GM10266 (cell line): Measurements from ENCODE around the gene SLC22A23.

Experiments
- DNase-seq: peaks from one replicate; pipeline ENCODE4 v3.0.0; 2012; ENCODE audit errors: extremely low spot score
- TF ChIP-seq, protein P1 (sequence below): IDR thresholded peaks from 2 replicates; pipeline ENCODE4 v1.5.1; 2012; ENCODE audit warnings: mild to moderate bottlenecking, low read depth; ENCODE audit not compliant: control insufficient read depth, insufficient read depth; ENCODE audit errors: missing control alignments

SLC22A23 gene

DNA sequence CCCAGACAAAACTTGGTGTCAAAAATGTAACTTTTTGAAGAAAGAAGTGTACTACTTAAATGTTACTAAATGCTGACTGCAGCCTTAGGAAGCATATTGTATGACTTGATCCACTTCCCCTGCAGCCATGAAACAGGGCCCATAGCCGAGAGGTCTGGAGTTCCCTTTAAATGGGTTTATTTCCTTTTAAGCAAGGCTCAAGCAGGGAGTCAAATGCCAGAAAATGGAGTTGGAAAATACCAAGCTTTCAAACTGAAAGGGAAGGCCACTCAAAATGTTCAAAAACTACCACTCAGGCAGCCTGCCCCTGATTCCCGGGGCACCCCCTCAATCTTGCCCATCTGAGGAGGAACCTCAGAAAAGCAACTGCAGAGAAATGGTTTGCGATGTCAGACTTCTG is 43.3 kb downstream of the SLC22A23 start:
- TF ChIP-seq, protein P1, sequence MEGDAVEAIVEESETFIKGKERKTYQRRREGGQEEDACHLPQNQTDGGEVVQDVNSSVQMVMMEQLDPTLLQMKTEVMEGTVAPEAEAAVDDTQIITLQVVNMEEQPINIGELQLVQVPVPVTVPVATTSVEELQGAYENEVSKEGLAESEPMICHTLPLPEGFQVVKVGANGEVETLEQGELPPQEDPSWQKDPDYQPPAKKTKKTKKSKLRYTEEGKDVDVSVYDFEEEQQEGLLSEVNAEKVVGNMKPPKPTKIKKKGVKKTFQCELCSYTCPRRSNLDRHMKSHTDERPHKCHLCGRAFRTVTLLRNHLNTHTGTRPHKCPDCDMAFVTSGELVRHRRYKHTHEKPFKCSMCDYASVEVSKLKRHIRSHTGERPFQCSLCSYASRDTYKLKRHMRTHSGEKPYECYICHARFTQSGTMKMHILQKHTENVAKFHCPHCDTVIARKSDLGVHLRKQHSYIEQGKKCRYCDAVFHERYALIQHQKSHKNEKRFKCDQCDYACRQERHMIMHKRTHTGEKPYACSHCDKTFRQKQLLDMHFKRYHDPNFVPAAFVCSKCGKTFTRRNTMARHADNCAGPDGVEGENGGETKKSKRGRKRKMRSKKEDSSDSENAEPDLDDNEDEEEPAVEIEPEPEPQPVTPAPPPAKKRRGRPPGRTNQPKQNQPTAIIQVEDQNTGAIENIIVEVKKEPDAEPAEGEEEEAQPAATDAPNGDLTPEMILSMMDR, result no peak
- DNase-seq, result no peak

GRCh38 chr6:3412779-3413500 is 43.9 kb downstream of the SLC22A23 start:
- no peak for DNase-seq
- TF ChIP-seq, protein P1, result no peak

GRCh38 chr6:3411967-3412778 is 44.7 kb downstream of the SLC22A23 start:
- TF ChIP-seq, protein P1, result no peak
- no peak for DNase-seq

DNA sequence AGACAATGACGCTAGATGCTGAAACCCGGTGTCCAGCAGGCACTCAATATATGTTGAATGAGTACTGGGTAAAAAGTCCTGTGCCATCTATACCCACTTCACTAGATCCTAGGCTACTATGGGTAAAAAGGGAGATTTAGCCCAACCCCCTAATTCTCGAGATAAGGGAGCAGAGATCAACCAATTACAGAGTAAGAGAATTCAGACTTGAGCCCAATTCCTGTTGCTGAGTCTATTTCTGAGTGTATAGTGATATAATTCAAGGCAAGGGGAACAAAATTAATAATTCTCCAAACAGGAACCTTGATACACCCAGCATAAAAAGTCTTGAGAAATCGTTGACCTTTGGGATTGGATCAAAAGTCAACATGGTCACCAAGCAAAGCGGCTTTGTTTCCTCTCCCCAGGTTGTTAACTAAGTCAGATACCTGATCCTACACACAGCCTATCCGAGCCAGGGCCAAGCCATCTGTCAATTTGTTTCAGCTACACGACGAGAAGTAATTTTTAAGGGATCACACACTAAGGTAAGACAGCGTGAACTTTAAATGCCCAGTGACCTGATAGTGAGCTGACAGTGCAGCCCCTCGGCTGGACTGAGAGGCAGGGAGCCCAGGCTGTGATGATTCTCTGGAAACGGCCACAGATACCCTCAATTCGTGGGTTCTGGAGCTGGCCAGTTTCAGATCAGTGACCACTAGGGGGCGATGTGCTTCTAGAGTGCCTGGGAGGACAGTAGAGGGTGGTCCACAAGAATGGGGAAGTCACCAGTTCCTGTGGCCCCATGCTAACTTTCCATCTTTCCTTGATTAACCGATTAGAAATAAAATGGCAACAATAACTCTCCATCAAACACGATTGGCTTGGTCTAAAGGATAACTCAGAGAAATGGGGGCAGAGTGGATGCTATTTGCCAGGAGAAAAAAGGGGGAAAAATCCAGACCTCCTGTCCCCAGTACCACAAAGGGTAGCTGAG is 46.2 kb downstream of the SLC22A23 start:
- DNase-seq, result peak; percentile 59
- TF ChIP-seq, protein P1, result peak; percentile 61

DNA sequence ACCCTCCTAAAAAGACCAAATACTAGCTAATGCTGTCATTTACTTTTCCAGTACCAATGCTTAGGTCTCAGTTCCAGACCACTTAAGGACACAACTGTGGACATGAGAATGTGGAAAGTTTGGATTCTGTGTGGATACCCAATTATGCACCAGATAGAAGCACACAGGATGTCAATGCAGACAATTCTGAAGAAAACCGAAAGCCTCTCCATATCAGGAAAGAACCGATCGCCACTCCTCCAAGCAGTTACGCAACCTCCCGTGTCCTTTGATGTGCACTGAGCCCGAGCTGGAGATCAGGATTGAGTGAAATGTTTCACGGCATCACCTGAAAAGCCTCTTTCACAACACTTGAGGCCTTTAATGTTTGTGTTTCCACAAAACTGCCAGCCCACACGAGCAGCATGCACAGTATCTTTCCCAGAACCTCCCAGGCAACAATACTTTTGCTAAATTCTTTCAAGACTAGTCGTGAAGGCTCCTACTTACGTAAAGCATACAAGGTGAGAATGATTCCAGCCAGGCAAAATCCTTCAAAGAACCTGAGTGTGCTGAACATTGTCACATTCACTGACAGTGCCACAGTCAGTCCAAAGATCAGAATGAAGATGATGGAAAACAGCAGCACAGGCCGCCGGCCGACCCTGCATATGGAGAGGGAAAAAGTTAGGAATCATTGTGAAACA is 47.0 kb downstream of the SLC22A23 start:
- TF ChIP-seq, protein P1, result no peak
- DNase-seq, result no peak

DNA sequence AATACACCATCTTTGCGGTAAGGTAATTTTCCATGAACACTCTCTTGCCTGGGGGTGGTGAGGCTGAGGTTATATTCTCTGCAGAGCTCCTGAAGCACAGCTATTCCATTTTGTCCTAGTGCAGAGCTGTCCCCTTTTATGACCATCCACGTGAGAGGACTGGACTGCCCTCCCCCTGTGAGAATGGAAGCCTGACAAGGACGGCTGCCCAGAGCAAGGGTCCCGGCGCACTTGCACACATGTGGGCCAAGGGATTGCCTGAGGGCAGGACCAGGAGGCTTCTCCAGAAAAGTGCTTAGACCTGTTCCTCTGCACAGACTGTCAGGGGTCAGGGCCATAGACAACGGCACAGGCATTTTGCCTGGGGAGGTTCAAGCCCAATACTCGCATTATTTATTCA is 48.2 kb downstream of the SLC22A23 start:
- TF ChIP-seq, protein P1, result no peak
- DNase-seq, result no peak
